ENCODE results near the gene IFITM5. TPM values are rescaled to one million over a fixed set of nuclear protein-coding genes. Genes with fewer than 3 reads are reported as not detected.

Gene IFITM5
- total and polyA plus RNA-seq, 9 of the 15 experiments (the other 6 are each of a cell fraction or from before 2014, with no cell fraction given): 0.19 TPM; not detected in 8

DNA sequence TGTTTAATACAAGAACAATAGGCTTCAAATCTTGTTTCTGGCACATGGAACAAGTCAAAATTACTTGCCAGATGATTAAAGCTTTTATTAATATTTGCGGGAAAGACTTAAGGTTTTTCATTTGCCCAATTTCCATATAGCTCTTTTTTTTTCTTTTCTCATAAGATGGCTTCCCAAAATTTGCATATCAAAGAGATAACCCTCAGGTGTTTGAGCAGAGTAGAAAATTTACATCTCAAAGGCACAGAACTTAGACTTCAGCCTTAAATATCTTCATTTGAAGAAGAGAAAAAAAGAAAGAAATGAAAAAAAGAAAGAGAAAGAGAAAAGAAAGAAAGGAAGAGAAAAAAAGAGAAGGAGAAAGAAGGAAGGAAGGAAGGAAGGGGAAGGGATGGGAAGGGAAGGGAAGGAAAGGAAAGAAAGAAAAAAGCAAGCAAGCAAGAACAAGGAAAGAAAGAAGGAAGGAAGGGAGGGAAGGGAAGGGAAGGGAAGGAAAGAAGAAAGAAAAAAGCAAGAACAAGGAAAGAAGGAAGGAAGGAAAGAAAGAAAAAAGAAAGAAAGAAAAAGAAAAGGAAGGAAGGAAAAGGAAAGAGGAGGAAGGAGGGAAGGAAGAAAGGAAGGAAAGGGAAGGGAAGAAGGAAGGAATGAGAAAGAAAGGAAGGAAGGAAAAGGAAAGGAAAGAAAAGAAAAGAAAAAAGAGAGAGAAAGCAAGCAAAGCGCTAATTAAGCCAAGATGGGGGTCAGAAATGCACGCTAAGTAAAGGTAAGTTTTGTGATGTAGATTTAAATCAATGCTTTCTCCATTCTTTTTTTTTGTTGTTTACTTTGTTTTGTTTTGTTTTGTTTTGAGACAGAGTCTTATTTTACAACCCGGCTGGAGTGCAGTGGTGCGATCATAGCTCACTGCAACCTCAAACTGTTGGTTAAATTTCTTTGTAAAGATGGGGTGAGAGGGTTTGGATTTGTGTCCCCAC, 41.5 kb upstream of the IFITM5 start (continued):
- TF ChIP-seq, protein P1, sequence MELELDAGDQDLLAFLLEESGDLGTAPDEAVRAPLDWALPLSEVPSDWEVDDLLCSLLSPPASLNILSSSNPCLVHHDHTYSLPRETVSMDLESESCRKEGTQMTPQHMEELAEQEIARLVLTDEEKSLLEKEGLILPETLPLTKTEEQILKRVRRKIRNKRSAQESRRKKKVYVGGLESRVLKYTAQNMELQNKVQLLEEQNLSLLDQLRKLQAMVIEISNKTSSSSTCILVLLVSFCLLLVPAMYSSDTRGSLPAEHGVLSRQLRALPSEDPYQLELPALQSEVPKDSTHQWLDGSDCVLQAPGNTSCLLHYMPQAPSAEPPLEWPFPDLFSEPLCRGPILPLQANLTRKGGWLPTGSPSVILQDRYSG (tag; conservative IDR thresholded peaks at IDR 0.05; ENCODE audit: low read depth): no peak
- peak; percentile 72; the same call in 1 of the 2 replicates for TF ChIP-seq SMARCA5 (IDR thresholded peaks at IDR 0.05)
- no peak for TF ChIP-seq HNRNPH1 (optimal IDR thresholded peaks at IDR 0.05; ENCODE audit: low read depth, low read length)
- peak; percentile 21; the same call in 1 of the 2 replicates for TF ChIP-seq MTA2 (IDR thresholded peaks at IDR 0.05; ENCODE audit: low read depth)
- no peak for TF ChIP-seq ZNF354B (CRISPR knock-in tag; IDR thresholded peaks at IDR 0.05)
- no peak for TF ChIP-seq STAT6 (CRISPR knock-in tag; IDR thresholded peaks at IDR 0.05)
- TF ChIP-seq MYBL2 (IDR thresholded peaks at IDR 0.05; ENCODE audit: low read depth): peak; percentile 36; the same call in 1 of the 2 replicates
- no peak for TF ChIP-seq MYBL2 (CRISPR knock-in tag; IDR thresholded peaks at IDR 0.05; ENCODE audit: borderline replicate concordance)
- TF ChIP-seq PHB (CRISPR knock-in tag; IDR thresholded peaks at IDR 0.05): no peak
- TF ChIP-seq, protein P2, sequence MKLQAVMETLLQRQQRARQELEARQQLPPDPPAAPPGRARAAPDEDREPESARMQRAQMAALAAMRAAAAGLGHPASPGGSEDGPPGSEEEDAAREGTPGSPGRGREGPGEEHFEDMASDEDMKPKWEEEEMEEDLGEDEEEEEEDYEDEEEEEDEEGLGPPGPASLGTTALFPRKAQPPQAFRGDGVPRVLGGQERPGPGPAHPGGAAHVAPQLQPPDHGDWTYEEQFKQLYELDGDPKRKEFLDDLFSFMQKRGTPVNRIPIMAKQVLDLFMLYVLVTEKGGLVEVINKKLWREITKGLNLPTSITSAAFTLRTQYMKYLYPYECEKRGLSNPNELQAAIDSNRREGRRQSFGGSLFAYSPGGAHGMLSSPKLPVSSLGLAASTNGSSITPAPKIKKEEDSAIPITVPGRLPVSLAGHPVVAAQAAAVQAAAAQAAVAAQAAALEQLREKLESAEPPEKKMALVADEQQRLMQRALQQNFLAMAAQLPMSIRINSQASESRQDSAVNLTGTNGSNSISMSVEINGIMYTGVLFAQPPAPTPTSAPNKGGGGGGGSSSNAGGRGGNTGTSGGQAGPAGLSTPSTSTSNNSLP (IDR thresholded peaks at IDR 0.05; ENCODE audit: borderline replicate concordance, low read depth, low read length): no peak
- no peak for TF ChIP-seq CBFB (CRISPR knock-in tag; IDR thresholded peaks at IDR 0.05)
- no peak for TF ChIP-seq ZNF324 (CRISPR knock-in tag; IDR thresholded peaks at IDR 0.05)
- no peak for TF ChIP-seq HEY1 (CRISPR knock-in tag; IDR thresholded peaks at IDR 0.05; ENCODE audit: borderline replicate concordance)
- no peak for TF ChIP-seq NCOR1 (IDR thresholded peaks at IDR 0.05)
- peak; percentile 54 for TF ChIP-seq NCOA4 (IDR thresholded peaks at IDR 0.05; ENCODE audit: partially characterized antibody)
- peak; percentile 30 for TF ChIP-seq POLR2B (IDR thresholded peaks at IDR 0.05; ENCODE audit: low read depth, partially characterized antibody)
- no peak for TF ChIP-seq MAFK (IDR thresholded peaks at IDR 0.05; ENCODE audit: low read length)
- TF ChIP-seq, protein P3, sequence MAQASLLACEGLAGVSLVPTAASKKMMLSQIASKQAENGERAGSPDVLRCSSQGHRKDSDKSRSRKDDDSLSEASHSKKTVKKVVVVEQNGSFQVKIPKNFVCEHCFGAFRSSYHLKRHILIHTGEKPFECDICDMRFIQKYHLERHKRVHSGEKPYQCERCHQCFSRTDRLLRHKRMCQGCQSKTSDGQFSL (CRISPR knock-in tag; IDR thresholded peaks at IDR 0.05): no peak
- TF ChIP-seq, protein P3 (tag; IDR thresholded peaks at IDR 0.05): no peak
- peak; percentile 76 for TF ChIP-seq PCBP2 (IDR thresholded peaks at IDR 0.05; ENCODE audit: low read depth, low read length, poor library complexity, severe bottlenecking)
- TF ChIP-seq RBM17 (IDR thresholded peaks at IDR 0.05; ENCODE audit: borderline replicate concordance, low read depth, low read length): 0 out of 2 replicates have a peak, but pooled peaks have one; percentile 29
- no peak for TF ChIP-seq RFX5 (IDR thresholded peaks at IDR 0.05; ENCODE audit: low read depth, low read length)
- TF ChIP-seq ZNF212 (CRISPR knock-in tag; IDR thresholded peaks at IDR 0.05): no peak

Data from K562 (cell line).